SK-N-SH (cell line): Measurements from ENCODE around the gene PHEX. TPM values are rescaled to one million over a fixed set of nuclear protein-coding genes. Genes with fewer than 3 reads are reported as not detected.

Source experiments
- CTCF ChIA-PET: fragments of 300-600, 350-600 bp; formaldehyde crosslinking; extraction: SDS; loops from one replicate; lab custom pipeline; 2021; lab: Yijun Ruan, JAX
- POLR2A ChIA-PET: fragments of 350-600 bp; sonication (Branson Sonifier 250); formaldehyde crosslinking; extraction: SDS; loops from one replicate; lab custom pipeline; 2020; ENCODE audit warnings: antibody characterized with exemption, inconsistent platforms; lab: Yijun Ruan, JAX
- DNase-seq: peaks from one replicate; pipeline ENCODE4 v3.0.0; 2012
- H2AFZ ChIP-seq: fragments of 200-600 bp; sonication (generic); 2 replicates; pipeline ENCODE4 v1.8.1; 2016; ENCODE audit warnings: antibody characterized with exemption, mild to moderate bottlenecking, low read depth
- H3F3A ChIP-seq: fragments of 200-600 bp; sonication (generic); replicated peaks from 2 replicates; pipeline ENCODE3; 2016; ENCODE audit warnings: antibody characterized with exemption, mild to moderate bottlenecking; ENCODE audit not compliant: insufficient read depth
- H3K27ac ChIP-seq, 2 experiments: fragments of 200-500 bp in 1 of 2; fragments of 200-600 bp in 1 of 2; sonication (Bioruptor generic) in 1 of 2; sonication (generic), shearing (Covaris generic) in 1 of 2; 2 replicates each; pipeline versions ENCODE4 v1.5.1 to v1.6.1; 2014 to 2016; ENCODE audit warnings: low read depth in 2 of 2, inconsistent platforms in 1 of 2, low read length in 1 of 2, mild to moderate bottlenecking in 1 of 2, mixed read lengths in 1 of 2
- H3K27me3 ChIP-seq: fragments of 200-600 bp; sonication (generic), shearing (Covaris generic); 2 replicates; pipeline ENCODE4 v1.6.1; 2016; ENCODE audit warnings: mixed run types; ENCODE audit not compliant: insufficient read depth
- H3K36me3 ChIP-seq, 2 experiments: fragments of 200-500 bp in 1 of 2; fragments of 200-600 bp in 1 of 2; sonication (Bioruptor generic) in 1 of 2; sonication (generic) in 1 of 2; replicated peaks in 1 of 2; 2 replicates each; pipeline versions ENCODE3 to v1.5.1; 2014 to 2016; ENCODE audit warnings: low read length in 1 of 2, mild to moderate bottlenecking in 1 of 2; ENCODE audit not compliant: insufficient read depth in 2 of 2, control insufficient read depth in 1 of 2
- H3K4me1 ChIP-seq, 2 experiments: fragments of 200-500 bp in 1 of 2; fragments of 200-600 bp in 1 of 2; sonication (Bioruptor generic) in 1 of 2; sonication (generic), shearing (Covaris generic) in 1 of 2; 2 replicates each; pipeline versions ENCODE4 v1.5.1 to v1.6.1; 2014 to 2016; ENCODE audit warnings: low read depth in 1 of 2, low read length in 1 of 2, mixed run types in 1 of 2; ENCODE audit not compliant: insufficient read depth in 2 of 2, control insufficient read depth in 1 of 2
- H3K4me2 ChIP-seq: fragments of 200-600 bp; sonication (generic), shearing (Covaris generic); 2 replicates; pipeline ENCODE4 v1.6.1; 2017; ENCODE audit warnings: mixed run types
- H3K4me3 ChIP-seq, 2 experiments: fragments of 200-500 bp in 1 of 2; fragments of 200-600 bp in 1 of 2; sonication (Bioruptor generic) in 1 of 2; sonication (generic), shearing (Covaris generic) in 1 of 2; 2 replicates each; pipeline versions ENCODE4 v1.5.1 to v1.8.1; 2014 to 2016; ENCODE audit warnings: low read depth in 2 of 2, inconsistent platforms in 1 of 2, low read length in 1 of 2, mild to moderate bottlenecking in 1 of 2, mixed read lengths in 1 of 2, moderate library complexity in 1 of 2
- H3K79me2 ChIP-seq: fragments of 200-600 bp; sonication (generic); 2 replicates; pipeline ENCODE4 v1.8.1; 2017; ENCODE audit warnings: mild to moderate bottlenecking; ENCODE audit not compliant: insufficient read depth
- H3K9ac ChIP-seq: fragments of 200-600 bp; sonication (generic); 2 replicates; pipeline ENCODE4 v1.6.1; 2017; ENCODE audit warnings: mixed run types
- H3K9me2 ChIP-seq: fragments of 200-600 bp; sonication (generic); 2 replicates; pipeline ENCODE4 v1.6.1; 2017; ENCODE audit warnings: mixed run types
- H3K9me3 ChIP-seq: fragments of 200-600 bp; sonication (generic); 2 replicates; pipeline ENCODE4 v1.6.1; 2017; ENCODE audit warnings: mixed run types, mild to moderate bottlenecking, moderate library complexity
- H4K20me1 ChIP-seq: fragments of 200-600 bp; sonication (generic); 2 replicates; pipeline ENCODE4 v1.6.1; 2017; ENCODE audit warnings: mild to moderate bottlenecking, mixed run types; ENCODE audit not compliant: insufficient read depth
- CHD2 ChIP-seq: fragments of 150-350 bp; IDR thresholded peaks from 2 replicates; pipeline ENCODE4 v1.6.1; 2018; ENCODE audit warnings: low read length; ENCODE audit not compliant: partially characterized antibody
- EZH2phosphoT487 ChIP-seq: fragments of 200-600 bp; sonication (generic); IDR thresholded peaks from 2 replicates; pipeline ENCODE4 v1.6.1; 2017; ENCODE audit warnings: low read depth, mixed run types, mild to moderate bottlenecking, antibody characterized with exemption, moderate library complexity, borderline replicate concordance
- JUND ChIP-seq: IDR thresholded peaks from 2 replicates; pipeline ENCODE4 v1.4.0; 2012
- MEF2A ChIP-seq: IDR thresholded peaks from 2 replicates; pipeline ENCODE4 v1.4.0; 2012; ENCODE audit warnings: low read depth, borderline replicate concordance
- NRF1 ChIP-seq: IDR thresholded peaks from 2 replicates; pipeline ENCODE4 v1.6.1; 2012; ENCODE audit warnings: low read depth, mild to moderate bottlenecking, low read length
- POLR2AphosphoS5 ChIP-seq: IDR thresholded peaks from 2 replicates; pipeline ENCODE4 v1.6.1; 2012; ENCODE audit warnings: low read depth, low read length
- RXRA ChIP-seq: IDR thresholded peaks from 2 replicates; pipeline ENCODE4 v1.4.0; 2012; ENCODE audit warnings: low read depth, mild to moderate bottlenecking, borderline replicate concordance
- SMC3 ChIP-seq: IDR thresholded peaks from 2 replicates; pipeline ENCODE4 v1.6.1; 2012; ENCODE audit warnings: low read depth, low read length, improper control_type of control experiment
- TCF12 ChIP-seq: IDR thresholded peaks from 2 replicates; pipeline ENCODE4 v1.4.0; 2012
- YY1 ChIP-seq: IDR thresholded peaks from 2 replicates; pipeline ENCODE4 v1.4.0; 2012; ENCODE audit warnings: low read depth, mild to moderate bottlenecking
- WGBS: methylation state at CpG from one replicate; pipeline ENCODE4 v1.1.6; 2017; ENCODE audit warnings: low lambda C conversion rate; 5-methylcytosine and 5-hydroxymethylcytosine counted together
- polyA plus RNA-seq, 3 experiments: library from polyadenylated mRNA; depleted of rRNA; stranded (reverse); fragments of >200 nt; gene quantifications; 2 replicates each; pipeline ENCODE4 v1.2.3, GENCODE V29; 2012
- TF ChIP-seq, protein P1 (sequence below): fragments of 150-350 bp; IDR thresholded peaks from 2 replicates; pipeline ENCODE4 v1.6.1; 2016; ENCODE audit warnings: mild to moderate bottlenecking, low read depth, low read length
- TF ChIP-seq, protein P2 (sequence below): IDR thresholded peaks from 2 replicates; pipeline ENCODE4 v1.4.0; 2012; ENCODE audit warnings: low read depth, borderline replicate concordance

Gene PHEX
- polyA plus RNA-seq, 1 of the 3 experiments (the other 2 are of a cell fraction), result 0.35 TPM

DNA sequence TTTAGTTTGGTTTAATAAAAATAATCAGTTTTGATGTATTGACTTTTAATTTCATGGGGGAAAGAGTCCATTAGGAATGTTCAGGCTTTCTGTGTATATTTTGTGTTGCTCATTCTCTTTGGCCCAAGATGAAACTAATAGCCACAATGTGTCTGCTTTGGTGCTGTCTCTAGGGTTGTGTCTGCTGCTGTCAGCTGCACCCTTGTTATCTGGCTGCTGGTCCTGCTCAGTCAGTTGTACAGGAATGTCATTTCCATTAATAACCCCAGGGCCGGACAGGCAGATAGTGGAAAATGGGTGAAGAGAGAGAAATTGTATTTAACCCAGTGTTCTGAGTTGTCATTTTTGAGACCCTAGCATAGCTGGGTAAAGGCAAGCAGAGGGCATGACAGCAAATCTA is 115.1 kb downstream of the PHEX start:
- Histone ChIP-seq H3K9me2 (no peaks in the 10 kb centered on the region), H3K4me3 (no peak overlapping the region), H4K20me1 (no peaks in the 10 kb centered on the region)
- TF ChIP-seq RXRA, result no peak
- no peak for TF ChIP-seq YY1
- TF ChIP-seq EZH2phosphoT487, result no peak
- TF ChIP-seq TCF12, result no peak
- no peak for TF ChIP-seq JUND
- TF ChIP-seq, all 33 proteins: peak for 0
- Histone ChIP-seq H3K4me2 (no peak overlapping the region), H3K36me3 (no peaks in the 10 kb centered on the region), H3K27me3 (no peaks in the 10 kb centered on the region), H3K79me2 (no peaks in the 10 kb centered on the region), H3K4me1 (no peaks in the 10 kb centered on the region), H3K27ac (no peak overlapping the region), H3K9me3 (no peaks in the 10 kb centered on the region), H3F3A (no peaks in the 10 kb centered on the region), H2AFZ (no peak overlapping the region), H3K9ac (no peak overlapping the region)
- DNase-seq, result no peak
- CTCF ChIA-PET, result interaction anchor here (1.2 to 3.1 kb wide), 2 partner anchors 12 to 66 kb away, joined by 3 to 23 read pairs; no protein-coding TSS in a partner anchor
- WGBS, result 27% methylated on average over 1 of the region's 1 CpG
- POLR2A ChIA-PET, result no interaction called here

DNA sequence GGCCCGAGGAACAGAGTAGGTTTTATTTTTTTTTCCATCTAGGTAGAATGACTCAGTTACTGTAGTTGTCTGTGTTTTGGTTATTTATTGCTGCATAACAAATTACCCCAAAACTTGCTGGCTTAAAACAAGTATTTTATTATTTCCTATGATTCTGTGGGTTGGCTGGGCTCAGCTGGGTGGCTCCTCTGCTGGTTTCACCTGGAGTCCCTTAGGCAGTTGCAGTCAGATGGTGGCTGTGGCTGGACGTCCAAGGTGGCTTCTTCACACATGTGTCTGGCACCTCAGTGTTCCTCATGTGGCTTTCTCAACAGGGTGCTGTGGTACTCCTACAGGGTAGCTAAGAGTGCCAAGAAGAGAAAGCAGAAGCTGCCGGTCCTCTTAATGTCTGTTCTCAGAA is 115.8 kb downstream of the PHEX start:
- 40% methylated on average over 3 of the region's 3 CpGs for WGBS
- POLR2A ChIA-PET, result no interaction called here

More for the DNA sequence above, 115.8 kb downstream of the PHEX start:
- CTCF ChIA-PET, result interaction anchor here (1.2 to 3.4 kb wide), 2 partner anchors 12 to 67 kb away, joined by 3 to 16 read pairs; no protein-coding TSS in a partner anchor
- H3K4me2 ChIP-seq, result no peak overlapping the region
- no peaks in the 10 kb centered on the region for H4K20me1 ChIP-seq
- DNase-seq, result no peak
- H2AFZ ChIP-seq, result no peak overlapping the region
- H3K36me3 ChIP-seq, result no peaks in the 10 kb centered on the region
- no peaks in the 10 kb centered on the region for H3K4me1 ChIP-seq
- no peaks in the 10 kb centered on the region for H3K79me2 ChIP-seq
- H3K27ac ChIP-seq, result no peak overlapping the region
- TF ChIP-seq CHD2 (no peak), TCF12 (no peak), MEF2A (no peak), SMC3 (no peak), EZH2phosphoT487 (no peak), NRF1 (no peak), POLR2AphosphoS5 (no peak)
- TF ChIP-seq, protein P1, sequence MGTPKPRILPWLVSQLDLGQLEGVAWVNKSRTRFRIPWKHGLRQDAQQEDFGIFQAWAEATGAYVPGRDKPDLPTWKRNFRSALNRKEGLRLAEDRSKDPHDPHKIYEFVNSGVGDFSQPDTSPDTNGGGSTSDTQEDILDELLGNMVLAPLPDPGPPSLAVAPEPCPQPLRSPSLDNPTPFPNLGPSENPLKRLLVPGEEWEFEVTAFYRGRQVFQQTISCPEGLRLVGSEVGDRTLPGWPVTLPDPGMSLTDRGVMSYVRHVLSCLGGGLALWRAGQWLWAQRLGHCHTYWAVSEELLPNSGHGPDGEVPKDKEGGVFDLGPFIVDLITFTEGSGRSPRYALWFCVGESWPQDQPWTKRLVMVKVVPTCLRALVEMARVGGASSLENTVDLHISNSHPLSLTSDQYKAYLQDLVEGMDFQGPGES, result no peak
- TF ChIP-seq, protein P2, sequence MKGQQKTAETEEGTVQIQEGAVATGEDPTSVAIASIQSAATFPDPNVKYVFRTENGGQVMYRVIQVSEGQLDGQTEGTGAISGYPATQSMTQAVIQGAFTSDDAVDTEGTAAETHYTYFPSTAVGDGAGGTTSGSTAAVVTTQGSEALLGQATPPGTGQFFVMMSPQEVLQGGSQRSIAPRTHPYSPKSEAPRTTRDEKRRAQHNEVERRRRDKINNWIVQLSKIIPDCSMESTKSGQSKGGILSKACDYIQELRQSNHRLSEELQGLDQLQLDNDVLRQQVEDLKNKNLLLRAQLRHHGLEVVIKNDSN, result no peak
- TF ChIP-seq, all 33 proteins: peak for 0
- Histone ChIP-seq H3K9me3 (no peaks in the 10 kb centered on the region), H3K27me3 (no peaks in the 10 kb centered on the region), H3K9ac (no peak overlapping the region), H3K4me3 (no peak overlapping the region), H3K9me2 (no peaks in the 10 kb centered on the region), H3F3A (no peaks in the 10 kb centered on the region)
